A673 (cell line): ENCODE measurements around the gene SCD5. TPM values are rescaled to one million over a fixed set of nuclear protein-coding genes. Genes with fewer than 3 reads are reported as not detected.
A peak's percentile ranks its signal among the peaks of the same experiment; 100 is the strongest.

Experiments used
- BruUV-seq: library from RNA; stranded (reverse); fragments of 400-500 nt; replicated peaks from 2 replicates; lab custom pipeline; 2021; lab: Mats Ljungman, UMichigan
- CTCF ChIA-PET: fragments of 300-600 bp; sonication (Branson Sonifier 250); formaldehyde crosslinking; loops from one replicate; lab custom pipeline; 2022; ENCODE audit warnings: antibody characterized with exemption; lab: Charles Lee
- POLR2A ChIA-PET: fragments of 300-600 bp; sonication (Branson Sonifier 250); formaldehyde crosslinking; loops from one replicate; lab custom pipeline; 2022; ENCODE audit warnings: antibody characterized with exemption; ENCODE audit not compliant: low non-redundant PET; lab: Charles Lee
- DNase-seq: peaks from one replicate; pipeline ENCODE4 v3.0.0-alpha.2; 2015; ENCODE audit warnings: low spot score
- H3K27ac ChIP-seq: fragments of 200-600 bp; sonication (generic); 2 replicates; pipeline ENCODE4 v1.5.1; 2016; ENCODE audit warnings: mixed run types, low read depth, mild to moderate bottlenecking, mixed read lengths, antibody characterized with exemption, low read length; ENCODE audit not compliant: poor library complexity, severe bottlenecking
- H3K27me3 ChIP-seq: fragments of 200-600 bp; sonication (generic); replicated peaks from 2 replicates; pipeline ENCODE4 v1.6.1; 2017; ENCODE audit warnings: mixed run types, low read depth, mild to moderate bottlenecking, mixed read lengths, antibody characterized with exemption, low read length; ENCODE audit not compliant: insufficient read depth, poor library complexity
- H3K36me3 ChIP-seq: fragments of 200-600 bp; sonication (generic); 2 replicates; pipeline ENCODE4 v1.6.1; 2016; ENCODE audit warnings: mixed run types, mild to moderate bottlenecking, mixed read lengths, antibody characterized with exemption, low read length; ENCODE audit not compliant: insufficient read depth, poor library complexity, severe bottlenecking
- H3K4me1 ChIP-seq: fragments of 200-600 bp; sonication (generic); 2 replicates; pipeline ENCODE4 v1.6.1; 2017; ENCODE audit warnings: mixed run types, mild to moderate bottlenecking, mixed read lengths, antibody characterized with exemption, low read length; ENCODE audit not compliant: insufficient read depth, poor library complexity, severe bottlenecking
- H3K4me3 ChIP-seq: fragments of 200-600 bp; sonication (generic); 2 replicates; pipeline ENCODE4 v1.5.1; 2016; ENCODE audit warnings: low read depth, mixed run types, mild to moderate bottlenecking, mixed read lengths, low read length; ENCODE audit not compliant: poor library complexity, severe bottlenecking
- H3K9me3 ChIP-seq: fragments of 200-600 bp; sonication (generic); 2 replicates; pipeline ENCODE4 v1.6.1; 2016; ENCODE audit warnings: mixed run types, low read depth, mild to moderate bottlenecking, mixed read lengths, antibody characterized with exemption, low read length; ENCODE audit not compliant: poor library complexity, severe bottlenecking
- EZH2 ChIP-seq: fragments of 200-600 bp; sonication (generic); IDR thresholded peaks from 2 replicates; pipeline ENCODE4 v1.6.1; 2017; ENCODE audit warnings: borderline replicate concordance, low read depth, mild to moderate bottlenecking, mixed read lengths, antibody characterized with exemption, low read length; ENCODE audit not compliant: poor library complexity, severe bottlenecking
- intact Hi-C: fragments of 100-400 bp; cut with micrococcal nuclease; formaldehyde crosslinking; loops from one replicate; pipeline ENCODE4 v1.10.0; 2022; ENCODE audit not compliant: unreplicated experiment
- total RNA-seq: library from RNA; stranded (reverse); gene quantifications from 2 replicates; pipeline ENCODE4 v1.2.3, GENCODE V29; 2021
- TF ChIP-seq, protein P1 (sequence below): fragments of 300-800, 200-600 bp; sonication (generic); conservative IDR thresholded peaks from 2 replicates; pipeline ENCODE4 v1.5.1; 2017; ENCODE audit warnings: low read depth, mild to moderate bottlenecking, antibody characterized with exemption, low read length, moderate library complexity, mixed read lengths

Gene SCD5
- total RNA-seq, 1 experiment from 2014 or later = 15.8 TPM

DNA sequence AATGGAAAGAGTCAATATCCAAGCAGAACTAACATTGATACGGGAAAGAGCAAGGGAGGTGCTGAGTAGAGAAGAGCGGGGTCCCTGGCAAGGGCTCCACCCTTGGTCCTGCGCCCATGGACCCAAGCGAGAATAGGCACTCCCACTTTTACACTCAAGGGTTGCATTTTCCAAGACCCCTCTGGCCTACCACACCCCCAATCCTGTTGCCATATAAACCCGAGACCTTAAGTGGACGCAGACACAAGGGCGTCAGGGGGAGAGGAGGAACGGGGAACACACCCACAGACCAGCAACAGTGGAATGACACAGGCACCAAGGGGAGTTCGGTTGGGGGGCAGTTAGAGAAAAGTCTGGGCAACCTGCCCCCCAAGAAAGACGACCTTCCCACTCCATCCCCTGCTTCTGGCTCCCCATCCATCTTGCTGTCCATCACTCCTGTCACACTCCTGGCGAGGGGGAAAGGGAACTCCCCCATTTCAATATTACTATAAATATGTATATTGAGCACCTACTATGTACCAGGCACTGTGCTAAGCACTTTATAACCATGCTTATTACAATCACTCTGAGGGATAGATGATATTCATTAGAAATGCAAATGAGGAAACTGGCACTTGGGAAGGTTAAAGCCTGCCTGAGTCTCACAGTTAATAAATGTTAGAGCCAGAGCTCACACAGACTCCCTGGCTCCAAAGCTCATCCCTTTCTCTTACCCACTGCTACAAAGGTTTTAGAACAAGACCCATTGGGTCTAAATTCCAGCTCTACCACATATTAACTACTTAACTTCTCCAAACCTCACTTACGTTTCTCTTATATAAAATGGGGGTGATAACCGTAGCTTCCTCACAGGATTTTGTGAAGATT, 51.7 kb downstream of the SCD5 start:
- no peak for DNase-seq
- Histone ChIP-seq H3K27me3 (no peaks in the 10 kb centered on the region), H3K4me1 (peaks cover 10% of the 10 kb centered on the region), H3K4me3 (no peak overlapping the region), H3K27ac (no peak overlapping the region), H3K9me3 (no peaks in the 10 kb centered on the region), H3K36me3 (no peaks in the 10 kb centered on the region)
- TF ChIP-seq, protein P1, sequence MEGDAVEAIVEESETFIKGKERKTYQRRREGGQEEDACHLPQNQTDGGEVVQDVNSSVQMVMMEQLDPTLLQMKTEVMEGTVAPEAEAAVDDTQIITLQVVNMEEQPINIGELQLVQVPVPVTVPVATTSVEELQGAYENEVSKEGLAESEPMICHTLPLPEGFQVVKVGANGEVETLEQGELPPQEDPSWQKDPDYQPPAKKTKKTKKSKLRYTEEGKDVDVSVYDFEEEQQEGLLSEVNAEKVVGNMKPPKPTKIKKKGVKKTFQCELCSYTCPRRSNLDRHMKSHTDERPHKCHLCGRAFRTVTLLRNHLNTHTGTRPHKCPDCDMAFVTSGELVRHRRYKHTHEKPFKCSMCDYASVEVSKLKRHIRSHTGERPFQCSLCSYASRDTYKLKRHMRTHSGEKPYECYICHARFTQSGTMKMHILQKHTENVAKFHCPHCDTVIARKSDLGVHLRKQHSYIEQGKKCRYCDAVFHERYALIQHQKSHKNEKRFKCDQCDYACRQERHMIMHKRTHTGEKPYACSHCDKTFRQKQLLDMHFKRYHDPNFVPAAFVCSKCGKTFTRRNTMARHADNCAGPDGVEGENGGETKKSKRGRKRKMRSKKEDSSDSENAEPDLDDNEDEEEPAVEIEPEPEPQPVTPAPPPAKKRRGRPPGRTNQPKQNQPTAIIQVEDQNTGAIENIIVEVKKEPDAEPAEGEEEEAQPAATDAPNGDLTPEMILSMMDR = no peak
- no peak for TF ChIP-seq EZH2
- POLR2A ChIA-PET = no interaction called here
- no TSS peak for BruUV-seq
- CTCF ChIA-PET = interaction anchor here (0.9 kb wide), 1 partner anchor 8 kb away, joined by 3 read pairs; no protein-coding TSS in a partner anchor
- intact Hi-C loops = no loop called here

DNA sequence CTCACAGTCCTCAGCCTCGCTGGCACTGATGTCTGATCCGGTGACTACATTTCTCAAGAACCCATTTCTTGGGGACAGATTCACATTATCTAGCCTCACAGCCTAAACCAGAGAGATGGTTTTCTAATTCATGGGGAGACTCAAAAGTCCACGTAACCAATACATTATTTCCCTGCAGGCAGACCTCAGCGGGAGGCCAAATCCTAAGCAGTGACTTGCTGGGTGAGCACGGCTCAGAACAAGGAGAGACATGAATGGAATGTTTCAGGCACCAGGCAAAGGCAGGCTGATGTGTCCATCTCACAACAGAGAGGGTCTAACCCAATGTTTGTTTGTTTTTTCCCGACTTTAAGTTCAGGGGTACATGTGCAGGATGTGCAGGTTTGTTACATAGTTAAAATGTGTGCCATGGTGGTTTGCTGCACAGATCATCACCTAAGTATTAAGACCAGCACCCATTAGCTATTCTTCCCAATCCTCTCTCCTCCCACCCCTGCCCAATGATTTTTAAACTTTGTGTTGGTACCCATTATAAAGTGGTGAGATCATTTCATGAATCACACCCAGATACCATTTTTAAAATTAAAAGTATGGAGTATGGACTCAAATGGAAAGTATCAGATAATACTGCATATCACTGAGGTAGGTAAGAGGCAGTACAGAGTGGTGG, 53.3 kb downstream of the SCD5 start:
- H3K27ac ChIP-seq = no peak overlapping the region
- no peaks in the 10 kb centered on the region for H3K36me3 ChIP-seq
- CTCF ChIA-PET = interaction anchor here (0.5 kb wide), 1 partner anchor 29 kb away, joined by 3 read pairs; no protein-coding TSS in a partner anchor
- no peak for DNase-seq
- POLR2A ChIA-PET = no interaction called here
- no peak overlapping the region for H3K4me3 ChIP-seq
- TF ChIP-seq, protein P1 = no peak
- no peak for TF ChIP-seq EZH2
- no peaks in the 10 kb centered on the region for H3K27me3 ChIP-seq
- intact Hi-C loops = no loop called here
- BruUV-seq = no TSS peak
- peaks cover 10% of the 10 kb centered on the region for H3K4me1 ChIP-seq
- no peaks in the 10 kb centered on the region for H3K9me3 ChIP-seq

DNA sequence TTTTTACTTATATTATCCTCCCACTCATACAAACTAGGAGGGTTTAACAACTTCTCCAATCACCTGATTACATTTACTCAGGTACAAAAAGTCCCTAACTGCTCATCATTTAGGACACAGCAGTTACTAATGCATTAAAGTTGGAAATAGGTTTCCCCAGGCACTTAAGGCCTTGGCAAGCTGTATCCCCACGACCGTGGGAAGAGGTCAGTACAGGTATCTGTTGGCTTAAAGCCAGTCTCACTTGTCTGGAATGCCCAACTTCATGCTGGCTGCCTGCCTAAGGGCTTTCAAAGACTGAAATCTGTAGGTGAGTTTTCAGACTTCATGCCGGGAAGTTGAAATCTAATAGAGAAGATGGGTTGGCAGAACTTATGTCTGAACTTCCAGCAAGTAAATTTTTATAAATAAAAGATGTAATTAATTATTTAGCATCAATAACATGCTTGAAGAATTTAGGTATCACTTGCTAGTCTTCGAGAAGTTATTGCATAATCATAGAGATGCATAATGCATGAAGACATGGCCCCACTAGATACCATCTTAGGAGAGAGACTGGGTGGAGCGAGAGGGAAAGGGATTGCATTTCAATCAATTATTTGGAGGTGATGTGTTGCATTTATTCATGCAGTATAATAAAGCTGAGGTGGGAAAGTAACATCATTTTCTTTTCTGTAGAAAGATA, 54.2 kb downstream of the SCD5 start:
- no TSS peak for BruUV-seq
- peak; percentile 9 for DNase-seq
- Histone ChIP-seq H3K4me3 (no peak overlapping the region), H3K27ac (no peak overlapping the region), H3K9me3 (no peaks in the 10 kb centered on the region), H3K36me3 (no peaks in the 10 kb centered on the region), H3K27me3 (no peaks in the 10 kb centered on the region), H3K4me1 (peaks cover 10% of the 10 kb centered on the region)
- TF ChIP-seq, protein P1 = no peak
- TF ChIP-seq EZH2 = no peak
- CTCF ChIA-PET = no interaction called here
- POLR2A ChIA-PET = no interaction called here
- intact Hi-C loops = no loop called here
